D341Med (cell line): ENCODE measurements around the gene FBXW10.
"Not testable (repeated sequence)": the region's sequence is repeated elsewhere in the genome, so short reads cannot be mapped to it uniquely, and the experiment has no call there.

Experiments
- DNase-seq: peaks from one replicate; pipeline ENCODE4 v3.0.0; 2012; ENCODE audit warnings: low spot score

FBXW10 gene

GRCh38 chr17:18750242-18750641 is 6.4 kb downstream of the FBXW10 start:
- not testable (repeated sequence) for DNase-seq

DNA sequence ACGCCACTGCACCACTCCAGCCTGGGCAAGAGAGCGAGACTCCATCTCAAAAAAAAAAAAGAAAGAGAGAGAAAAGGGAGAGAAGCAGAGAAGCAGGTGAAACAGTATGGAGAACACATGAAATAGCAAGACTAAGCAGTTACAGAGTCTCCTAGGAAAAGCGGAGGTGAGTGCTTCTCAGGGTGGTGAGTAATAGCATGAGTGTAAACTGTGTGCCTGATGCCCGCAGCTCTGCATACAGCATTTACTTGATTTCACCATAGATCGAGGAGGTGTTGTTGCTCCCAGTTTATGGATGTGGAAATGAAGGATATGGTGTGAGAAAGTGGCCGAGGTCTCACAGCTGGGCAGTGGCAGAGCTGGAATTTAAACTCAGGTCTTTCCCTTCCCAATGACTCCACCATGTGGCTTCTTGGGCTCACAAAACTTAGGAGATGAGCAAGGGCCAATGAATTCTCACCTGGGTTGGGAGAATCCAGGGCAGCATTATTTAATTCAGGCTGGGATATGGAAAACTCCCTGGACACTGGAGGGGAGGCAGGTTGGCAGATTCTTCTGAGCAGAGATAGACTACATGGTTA is 10.1 kb downstream of the FBXW10 start:
- DNase-seq = not testable (repeated sequence)

- DNase-seq = not testable (repeated sequence)
Measured at GRCh38 chr17:18755969-18756368, 12.1 kb downstream of the FBXW10 start.

- not testable (repeated sequence) for DNase-seq
Measured at GRCh38 chr17:18757368-18758044, 13.7 kb downstream of the FBXW10 start.

DNA sequence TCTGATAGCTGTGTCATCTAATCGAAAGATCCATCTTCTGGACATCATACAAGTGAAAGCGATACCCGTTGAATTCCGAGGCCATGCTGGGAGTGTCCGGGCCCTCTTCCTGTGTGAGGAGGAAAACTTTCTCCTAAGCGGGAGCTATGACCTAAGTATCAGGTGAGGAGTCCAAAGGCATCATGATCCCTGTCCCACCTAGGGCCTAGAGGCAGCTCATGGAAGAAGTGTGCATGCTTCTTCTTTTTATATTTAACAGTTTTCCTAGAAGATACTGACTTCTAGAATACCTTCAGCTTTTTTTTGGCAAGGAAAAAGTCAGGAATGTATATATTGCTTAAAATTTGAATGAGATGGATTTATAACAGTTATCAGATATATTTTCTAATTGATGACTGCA is 14.5 kb downstream of the FBXW10 start:
- not testable (repeated sequence) for DNase-seq

GRCh38 chr17:18760221-18760620 is 16.4 kb downstream of the FBXW10 start:
- DNase-seq = not testable (repeated sequence)

- DNase-seq = not testable (repeated sequence)
Measured at GRCh38 chr17:18770572-18770971, 26.7 kb downstream of the FBXW10 start.

DNA sequence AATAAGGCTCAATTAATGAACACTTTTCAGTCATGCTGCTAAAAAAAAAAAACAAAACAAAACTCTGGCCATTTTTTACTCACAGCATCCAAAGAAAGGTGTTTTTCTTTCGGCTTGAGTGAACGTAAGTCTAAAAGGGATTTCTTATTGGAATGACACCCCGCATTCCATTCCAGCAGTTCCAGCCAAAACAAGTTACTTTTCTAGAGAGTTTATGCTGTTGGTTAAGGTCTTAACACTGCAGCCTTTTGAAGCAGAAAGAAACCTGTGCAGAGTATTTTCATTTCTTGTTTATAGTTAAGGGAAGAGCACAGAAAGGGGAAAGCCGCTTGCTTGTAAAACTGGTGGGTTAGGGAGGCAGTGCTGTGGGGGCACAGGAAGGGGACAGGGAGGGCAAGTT is 27.2 kb downstream of the FBXW10 start:
- DNase-seq = not testable (repeated sequence)

GRCh38 chr17:18772471-18772870 is 28.6 kb downstream of the FBXW10 start:
- no peak for DNase-seq

DNA sequence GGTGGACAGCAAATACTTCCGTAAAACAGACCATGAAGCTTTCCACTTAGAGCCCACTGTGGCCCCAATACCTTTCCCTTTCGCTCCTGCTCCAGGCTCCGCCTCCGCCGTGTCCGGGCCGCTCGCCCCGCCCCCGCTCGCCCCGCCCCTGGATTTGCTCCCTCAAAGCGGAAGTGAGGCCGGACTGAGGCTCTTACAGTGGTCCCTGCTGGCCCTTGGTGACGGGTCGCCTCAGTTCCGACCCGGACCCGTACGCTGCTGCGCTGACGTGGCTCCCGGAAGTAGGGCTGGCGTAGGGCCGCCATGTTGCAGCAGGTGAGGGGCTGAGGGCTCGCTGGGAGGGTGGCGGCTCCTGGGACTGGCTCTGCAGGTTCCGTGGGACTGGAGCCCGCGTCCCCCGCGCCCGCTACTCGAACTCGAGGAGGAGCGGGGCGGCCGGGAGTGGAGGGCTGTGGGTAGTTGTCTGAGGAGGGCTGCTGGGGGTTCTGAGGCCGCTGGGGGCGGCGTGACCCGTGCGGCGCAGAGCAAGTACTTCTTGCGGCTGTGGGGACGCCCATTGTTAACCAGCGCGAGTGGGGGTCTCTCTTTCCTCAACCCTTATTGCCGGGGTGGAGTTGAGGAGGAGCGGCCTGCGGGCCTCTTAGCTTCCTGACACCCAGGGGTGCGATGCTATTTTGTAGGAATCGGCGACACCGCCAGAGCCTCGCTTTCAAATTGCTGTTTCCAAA is 37.3 kb downstream of the FBXW10 start, which contains the start of gene TVP23B:
Gene TVP23B, plus strand, starts transcription at position 193 of the 728 bp plus-strand sequence. Its CDS starts 111 bp downstream, at position 304.
- DNase-seq = peak; percentile 80

- not testable (repeated sequence) for DNase-seq
Measured at GRCh38 chr17:18781805-18782204, 38.0 kb downstream of the FBXW10 start.

GRCh38 chr17:18785933-18786332 is 42.1 kb downstream of the FBXW10 start:
- not testable (repeated sequence) for DNase-seq

GRCh38 chr17:18786890-18787289 is 43.0 kb downstream of the FBXW10 start:
- not testable (repeated sequence) for DNase-seq

GRCh38 chr17:18791402-18791801 is 47.5 kb downstream of the FBXW10 start:
- not testable (repeated sequence) for DNase-seq

DNA sequence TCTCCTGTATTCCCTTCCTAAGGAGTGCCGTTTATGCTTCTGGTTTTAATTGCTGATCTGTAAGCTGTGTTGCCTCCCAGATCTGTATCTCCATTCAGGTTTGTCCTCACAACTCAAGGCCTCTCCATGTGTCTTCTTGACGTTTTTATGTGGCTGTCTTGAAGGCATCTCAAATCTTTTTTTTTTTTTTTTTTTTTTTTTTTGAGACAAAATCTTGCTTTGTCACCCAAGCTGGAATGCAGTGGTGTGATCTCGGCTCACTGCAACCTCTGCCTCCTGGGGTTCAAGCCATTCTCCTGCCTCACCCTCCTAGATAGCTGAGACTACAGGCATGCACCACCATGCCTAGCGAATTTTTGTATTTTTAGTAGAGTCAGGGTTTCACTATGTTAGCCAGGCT is 51.0 kb downstream of the FBXW10 start:
- DNase-seq = not testable (repeated sequence)

GRCh38 chr17:18796887-18797286 is 53.0 kb downstream of the FBXW10 start:
- DNase-seq = not testable (repeated sequence)

- not testable (repeated sequence) for DNase-seq
Measured at GRCh38 chr17:18803458-18804245, 59.8 kb downstream of the FBXW10 start.

GRCh38 chr17:18815924-18816323 is 72.1 kb downstream of the FBXW10 start:
- not testable (repeated sequence) for DNase-seq

DNA sequence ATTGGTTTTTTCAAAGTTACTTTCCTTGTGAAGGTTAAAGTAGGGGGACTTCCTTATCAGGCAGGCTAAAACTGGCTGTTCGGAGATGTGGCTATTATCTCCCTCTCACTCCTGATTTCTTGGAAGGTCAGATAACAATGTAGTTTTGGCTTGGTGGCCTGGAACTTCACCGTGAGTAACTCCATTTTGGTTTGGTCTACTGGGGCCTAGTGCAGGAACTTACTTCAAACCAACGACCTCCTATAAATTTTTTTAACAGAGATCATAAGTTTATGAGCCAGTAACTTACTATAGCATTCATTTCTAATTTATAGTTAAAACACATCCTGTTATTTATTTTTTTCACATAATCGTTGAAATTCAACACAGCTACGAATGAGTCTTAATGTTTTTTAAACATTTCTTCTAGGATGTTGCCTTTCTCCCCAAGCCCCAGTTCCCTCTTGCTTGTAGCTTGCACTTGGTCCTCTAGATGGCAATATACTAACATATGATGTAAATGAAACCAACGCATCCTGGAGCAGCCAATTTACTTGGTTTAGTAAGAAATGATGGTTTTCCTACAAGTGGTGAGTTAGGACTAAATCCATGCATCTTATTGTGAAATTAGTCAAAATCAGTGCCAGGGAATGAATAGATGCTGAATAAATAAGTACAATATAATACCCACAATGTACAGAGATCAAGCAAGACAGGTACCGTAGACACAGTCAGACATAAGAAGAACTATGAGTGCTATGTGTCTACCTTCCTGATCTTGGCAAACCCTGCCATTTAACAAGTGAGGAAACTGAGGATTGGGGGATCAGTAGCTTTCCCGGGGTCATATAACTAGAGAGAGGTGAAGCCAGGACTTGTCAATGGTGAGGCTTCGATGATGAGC is 72.9 kb downstream of the FBXW10 start:
- peak; percentile 26 for DNase-seq

DNA sequence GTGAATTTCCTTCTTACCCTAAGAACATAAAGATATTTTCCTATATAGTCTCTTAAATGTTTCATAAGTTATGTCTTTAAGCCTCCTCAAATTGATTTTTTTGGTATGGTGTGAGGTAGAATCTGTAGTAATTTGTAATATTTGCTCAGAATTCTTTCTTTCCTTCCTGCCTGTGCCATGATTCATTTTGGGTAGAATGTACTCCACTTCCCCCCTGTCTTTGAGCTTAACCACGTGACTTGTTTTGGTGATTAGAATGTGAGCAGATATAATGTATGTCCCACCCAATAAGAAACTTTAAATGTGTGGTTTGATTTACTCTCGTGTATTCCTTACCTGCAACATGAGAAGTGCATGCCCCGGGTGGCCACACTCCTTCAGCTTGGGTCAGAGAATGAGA is 77.6 kb downstream of the FBXW10 start:
- not testable (repeated sequence) for DNase-seq

- DNase-seq = not testable (repeated sequence)
Measured at GRCh38 chr17:18827613-18828012, 83.8 kb downstream of the FBXW10 start.
